GM23248 (cell line): Measurements from ENCODE around the gene ZFAND2B.

Experiments
- EZH2 ChIP-seq: fragments of 200-600 bp; sonication (generic); IDR thresholded peaks from 2 replicates; pipeline ENCODE4 v1.6.1; 2018; ENCODE audit warnings: antibody characterized with exemption, mild to moderate bottlenecking; ENCODE audit not compliant: insufficient read depth, poor library complexity, severe bottlenecking
- EZH2phosphoT487 ChIP-seq: fragments of 200-600 bp; sonication (generic); IDR thresholded peaks from 2 replicates; pipeline ENCODE4 v1.6.1; 2018; ENCODE audit warnings: antibody characterized with exemption, moderate library complexity, mild to moderate bottlenecking, low read depth; ENCODE audit not compliant: insufficient read depth

- TF ChIP-seq EZH2 (no peak), EZH2phosphoT487 (no peak)
Measured at GRCh38 chr2:219245899-219246230, 39.3 kb downstream of the ZFAND2B start.
